Stimulated activated CD8-positive, alpha-beta memory T cell treated with anti-CD3 and anti-CD28 coated beads, Interleukin-12 subunit alpha, Interleukin-12 subunit beta, amount 100 ng/mL, for 24 hours (primary cell): ENCODE measurements around the gene AFF4.
"Not testable (repeated sequence)": the region's sequence is repeated elsewhere in the genome, so short reads cannot be mapped to it uniquely, and the experiment has no call there.

ENCODE experiments used
- DNase-seq: peaks from one replicate; pipeline ENCODE4 v3.0.0-alpha.2; 2020; ENCODE audit errors: extremely low read depth

The AFF4 gene

GRCh38 chr5:132963171-132964104 lies at the start of gene AFF4:
Gene AFF4, minus strand, starts transcription at chr5:132963634. Its CDS starts 26,445 bp downstream, at chr5:132937189.
- peak; percentile 70 for DNase-seq

- not testable (repeated sequence) for DNase-seq
These were observed 45.0 kb upstream of the AFF4 start for GRCh38 chr5:133008455-133008854.

GRCh38 chr5:133006653-133007052 lies 43.2 kb upstream of the AFF4 start:
- no peak for DNase-seq

- DNase-seq = no peak
These were observed 35.8 kb upstream of the AFF4 start for GRCh38 chr5:132999246-132999645.

- no peak for DNase-seq
These were observed 35.1 kb upstream of the AFF4 start for GRCh38 chr5:132998556-132998955.

- no peak for DNase-seq
These were observed 32.9 kb upstream of the AFF4 start for GRCh38 chr5:132996307-132996706.

- no peak for DNase-seq
These were observed 24.3 kb upstream of the AFF4 start for GRCh38 chr5:132987531-132988408.

- not testable (repeated sequence) for DNase-seq
These were observed 19.5 kb upstream of the AFF4 start for GRCh38 chr5:132982971-132983370.

- DNase-seq = no peak
These were observed 17.9 kb upstream of the AFF4 start for GRCh38 chr5:132981288-132981687.

GRCh38 chr5:132979976-132980375 lies 16.5 kb upstream of the AFF4 start:
- DNase-seq = no peak

GRCh38 chr5:132979367-132979940 lies 16.0 kb upstream of the AFF4 start:
- no peak for DNase-seq

- DNase-seq = no peak
These were observed 13.4 kb upstream of the AFF4 start for GRCh38 chr5:132976852-132977251.

- not testable (repeated sequence) for DNase-seq
These were observed 9.0 kb upstream of the AFF4 start for GRCh38 chr5:132972436-132972828.

GRCh38 chr5:132971483-132972435 lies 8.3 kb upstream of the AFF4 start:
- DNase-seq = no peak

- no peak for DNase-seq
These were observed 1.7 kb upstream of the AFF4 start for GRCh38 chr5:132965120-132965519.

- DNase-seq = no peak
These were observed 909 bp downstream of the AFF4 start for GRCh38 chr5:132962429-132963021.

- no peak for DNase-seq
These were observed 1.5 kb downstream of the AFF4 start for GRCh38 chr5:132961887-132962286.

- not testable (repeated sequence) for DNase-seq
These were observed 2.2 kb downstream of the AFF4 start for GRCh38 chr5:132961123-132961815.

GRCh38 chr5:132956166-132956799 lies 7.2 kb downstream of the AFF4 start:
- DNase-seq = not testable (repeated sequence)
